Measurements from ENCODE around the gene TSPAN6. TPM values are rescaled to one million over a fixed set of nuclear protein-coding genes. Genes with fewer than 3 reads are reported as not detected.

Gene TSPAN6
- total RNA-seq (2022; extraction: Qiagen RNA extraction; ENCODE audit: low read depth): 35.2 to 43.3 TPM (median 41.1 TPM) in 5 replicates

GRCh38 chrX:100636321-100636991 is at the start of gene TSPAN6:
TSS of gene TSPAN6 (minus strand) at chrX:100636806. CDS start at chrX:100636694, 112 bp downstream.

GRCh38 chrX:100643956-100644860 is 7.6 kb upstream of the TSPAN6 start, which contains the start of gene SRPX2:
TSS of gene SRPX2 (plus strand) at chrX:100644199. CDS start at chrX:100646323, 2,124 bp downstream.

GRCh38 chrX:100584611-100585010 is 52.0 kb downstream of the TSPAN6 start, which contains the start of gene TNMD:
TSS of gene TNMD (plus strand) at chrX:100584936. CDS start at chrX:100585019, 83 bp downstream.

Other genes starting within 250 kb of the TSPAN6 start
- gene PCDH19, start 226.5 kb downstream of the TSPAN6 start, total RNA-seq (2022; extraction: Qiagen RNA extraction; ENCODE audit: low read depth): 0.02 to 0.03 TPM (median 0.02 TPM) in 5 replicates
- not detected in 5 replicates for gene TNMD, start 51.9 kb downstream of the TSPAN6 start, total RNA-seq (2022; extraction: Qiagen RNA extraction; ENCODE audit: low read depth)
- 2.5 to 4.1 TPM (median 2.6 TPM) in 5 replicates for gene SRPX2, start 7.4 kb upstream of the TSPAN6 start, total RNA-seq (2022; extraction: Qiagen RNA extraction; ENCODE audit: low read depth)
- gene SYTL4, start 95.3 kb upstream of the TSPAN6 start, total RNA-seq (2022; extraction: Qiagen RNA extraction; ENCODE audit: low read depth): 1.5 to 3.8 TPM (median 2.9 TPM) in 5 replicates
- 30.1 to 36.2 TPM (median 33.1 TPM) in 5 replicates for gene CSTF2, start 183.6 kb upstream of the TSPAN6 start, total RNA-seq (2022; extraction: Qiagen RNA extraction; ENCODE audit: low read depth)
- gene NOX1, start 237.6 kb upstream of the TSPAN6 start, total RNA-seq (2022; extraction: Qiagen RNA extraction; ENCODE audit: low read depth): 0.07 to 0.17 TPM in 2 of 5 replicates, not detected in the others

All from A549 treated with GW870086 at 1 μM for 4 hours (cell line).